Gastrocnemius medialis (tissue), 4 donors: ENCODE data around the gene PIGR.

Experiments
- CTCF ChIP-seq, 5 experiments: fragments of 450-650 bp in 3 of 5; fragments of 200-600 bp in 2 of 5; sonication (generic) in 2 of 5; IDR thresholded peaks in 4 of 5; conservative IDR thresholded peaks in 1 of 5; 1 replicate in 4 of 5; 2 replicates in 1 of 5; pipeline ENCODE4 v1.5.1; 2016 to 2019; ENCODE audit warnings: antibody characterized with exemption in 5 of 5, mild to moderate bottlenecking in 3 of 5, moderate library complexity in 3 of 5
- POLR2A ChIP-seq, 2 donors: fragments of 450-650 bp; IDR thresholded peaks; one replicate each; pipeline ENCODE4 v1.6.1; 2017; ENCODE audit warnings: antibody characterized with exemption in 2 of 2, mild to moderate bottlenecking in 2 of 2, moderate library complexity in 2 of 2

GRCh38 chr1:206963119-206963712 lies 16.9 kb upstream of the PIGR start:
- TF ChIP-seq CTCF (IDR thresholded peaks at IDR 0.05 in 4 of 5, conservative IDR thresholded peaks at IDR 0.05 in 1 of 5) (no peak), POLR2A (IDR thresholded peaks at IDR 0.05) (no peak)
